Ectodermal cell (in vitro differentiated cells): ENCODE data around the gene PFKFB3.
A peak's percentile ranks its signal among the peaks of the same experiment; 100 is the strongest.

Experiments
- H3K27ac ChIP-seq: 2 replicates; pipeline ENCODE4 v1.7.0; 2013; ENCODE audit warnings: mild to moderate bottlenecking, low read depth, low read length; ENCODE audit not compliant: insufficient read depth, poor library complexity, severe bottlenecking
- H3K27me3 ChIP-seq: 2 replicates; pipeline ENCODE4 v1.7.0; 2013; ENCODE audit warnings: mild to moderate bottlenecking, low read length; ENCODE audit not compliant: insufficient read depth, control insufficient read depth, poor library complexity, severe bottlenecking
- H3K36me3 ChIP-seq: one replicate; pipeline ENCODE4 v1.7.0; 2013; ENCODE audit warnings: low read length; ENCODE audit not compliant: control insufficient read depth, insufficient read depth
- H3K4me1 ChIP-seq: one replicate; pipeline ENCODE4 v1.7.0; 2013; ENCODE audit warnings: low read length; ENCODE audit not compliant: control insufficient read depth, insufficient read depth
- H3K4me3 ChIP-seq: 2 replicates; pipeline ENCODE4 v1.7.0; 2013; ENCODE audit warnings: low read depth, low read length, control low read depth; ENCODE audit not compliant: insufficient read depth
- H3K9me3 ChIP-seq: 2 replicates; pipeline ENCODE4 v1.7.0; 2013; ENCODE audit warnings: mild to moderate bottlenecking, low read length, moderate library complexity; ENCODE audit not compliant: control insufficient read depth
- WGBS, 2 experiments: methylation state at CpG; one replicate each; pipeline ENCODE4 v1.1.7; 2013; ENCODE audit warnings: missing lambda C conversion rate in 2 of 2; 5-methylcytosine and 5-hydroxymethylcytosine counted together

Gene PFKFB3

DNA sequence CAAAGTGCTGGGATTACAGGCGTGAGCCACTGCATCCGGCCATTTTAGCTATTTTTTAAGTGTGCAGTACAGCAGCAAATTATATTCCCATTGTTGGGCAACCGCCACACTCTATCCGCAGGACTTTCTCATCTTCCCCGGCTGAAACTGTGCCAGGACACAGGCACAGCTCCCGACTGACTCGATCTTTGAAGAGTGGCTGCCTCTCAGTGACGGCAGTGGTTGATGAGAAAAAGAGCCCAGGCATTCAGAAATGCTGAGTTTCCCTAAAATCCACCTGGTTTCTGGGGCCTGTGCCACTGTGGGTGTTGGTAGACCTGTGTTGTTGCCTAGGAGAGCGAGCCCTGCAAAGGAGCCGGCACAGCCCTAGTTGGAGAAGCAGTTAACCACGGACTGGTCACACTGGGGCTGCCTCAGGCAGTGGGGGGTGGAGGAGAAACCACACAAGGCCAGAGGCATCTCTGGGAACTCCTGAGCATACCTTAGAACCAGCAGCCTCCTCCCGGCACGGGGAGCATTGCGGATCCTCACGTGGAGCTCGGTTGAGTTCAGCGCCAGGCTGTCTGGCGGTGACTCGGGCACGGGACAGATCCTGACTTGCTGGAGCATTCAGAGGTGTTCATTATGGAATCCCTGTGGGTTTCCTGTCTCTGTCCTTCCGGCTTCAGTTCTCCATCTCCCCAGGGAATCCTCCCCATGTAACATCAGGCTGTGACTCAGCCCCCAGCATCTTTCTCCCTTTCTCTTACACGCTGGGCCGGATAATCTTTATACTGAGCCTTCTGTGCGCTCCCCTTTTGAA is 16.2 kb downstream of the PFKFB3 start:
- Histone ChIP-seq H3K27ac (peak overlapping the region; percentile 26), H3K4me1 (no peaks in the 10 kb centered on the region), H3K27me3 (no peaks in the 10 kb centered on the region), H3K36me3 (peaks cover 57% of the 10 kb centered on the region), H3K4me3 (no peak overlapping the region), H3K9me3 (no peaks in the 10 kb centered on the region)
- 88 to 90% methylated on average over 24 of the region's 24 CpGs for WGBS, 2 experiments

DNA sequence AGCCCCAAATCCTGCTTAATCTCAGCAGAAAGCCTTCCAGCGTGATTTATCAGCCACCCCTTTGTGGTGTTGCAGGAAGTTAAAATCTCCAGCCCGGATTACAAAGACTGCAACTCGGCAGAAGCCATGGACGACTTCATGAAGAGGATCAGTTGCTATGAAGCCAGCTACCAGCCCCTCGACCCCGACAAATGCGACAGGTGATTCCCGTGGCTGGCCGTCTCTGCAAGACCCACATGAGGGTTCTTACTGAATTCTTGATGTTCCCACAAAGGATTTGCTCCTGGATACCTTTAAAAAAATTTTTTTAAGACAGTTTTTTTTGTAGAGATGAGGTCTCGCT is 16.7 kb downstream of the PFKFB3 start:
- no peak overlapping the region for H3K4me3 ChIP-seq
- no peaks in the 10 kb centered on the region for H3K27me3 ChIP-seq
- WGBS, 2 experiments, result 83 to 86% methylated on average over 10 of the region's 10 CpGs
- no peaks in the 10 kb centered on the region for H3K9me3 ChIP-seq
- H3K4me1 ChIP-seq, result no peaks in the 10 kb centered on the region
- no peak overlapping the region for H3K27ac ChIP-seq
- peaks cover 57% of the 10 kb centered on the region for H3K36me3 ChIP-seq

DNA sequence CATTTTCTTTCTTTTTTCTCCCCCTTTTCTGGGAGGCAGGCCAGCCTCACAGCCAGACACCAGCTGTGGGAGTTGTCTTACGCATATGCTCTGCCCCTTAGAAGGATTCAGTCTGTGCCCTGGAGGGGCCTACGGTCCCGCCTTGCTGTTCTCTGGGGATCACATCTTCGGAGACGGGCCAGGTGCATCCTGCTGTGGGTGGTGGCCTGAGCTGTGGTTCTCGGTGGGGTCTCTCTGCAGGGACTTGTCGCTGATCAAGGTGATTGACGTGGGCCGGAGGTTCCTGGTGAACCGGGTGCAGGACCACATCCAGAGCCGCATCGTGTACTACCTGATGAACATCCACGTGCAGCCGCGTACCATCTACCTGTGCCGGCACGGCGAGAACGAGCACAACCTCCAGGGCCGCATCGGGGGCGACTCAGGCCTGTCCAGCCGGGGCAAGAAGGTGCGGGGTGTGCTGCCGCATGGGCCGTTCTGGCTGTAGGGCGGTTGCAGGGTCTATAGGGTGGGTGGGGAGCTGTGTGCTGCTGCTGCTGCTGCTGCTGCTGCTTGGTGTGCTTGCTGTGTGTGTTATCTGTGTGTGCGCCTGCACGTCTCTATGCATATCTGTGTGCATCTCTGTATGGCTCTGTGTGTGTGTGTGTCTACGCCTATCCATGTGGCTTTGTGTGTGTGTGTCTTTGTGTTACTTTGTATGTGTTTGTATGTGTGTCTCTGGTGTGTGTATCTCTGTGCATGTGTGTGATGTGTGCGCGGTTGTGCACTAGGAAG is 17.9 kb downstream of the PFKFB3 start:
- no peak overlapping the region for H3K27ac ChIP-seq
- no peaks in the 10 kb centered on the region for H3K9me3 ChIP-seq
- no peaks in the 10 kb centered on the region for H3K4me1 ChIP-seq
- H3K4me3 ChIP-seq, result no peak overlapping the region
- H3K27me3 ChIP-seq, result no peaks in the 10 kb centered on the region
- peaks cover 56% of the 10 kb centered on the region for H3K36me3 ChIP-seq
- 93 to 94% methylated on average over 32 of the region's 32 CpGs for WGBS, 2 experiments

DNA sequence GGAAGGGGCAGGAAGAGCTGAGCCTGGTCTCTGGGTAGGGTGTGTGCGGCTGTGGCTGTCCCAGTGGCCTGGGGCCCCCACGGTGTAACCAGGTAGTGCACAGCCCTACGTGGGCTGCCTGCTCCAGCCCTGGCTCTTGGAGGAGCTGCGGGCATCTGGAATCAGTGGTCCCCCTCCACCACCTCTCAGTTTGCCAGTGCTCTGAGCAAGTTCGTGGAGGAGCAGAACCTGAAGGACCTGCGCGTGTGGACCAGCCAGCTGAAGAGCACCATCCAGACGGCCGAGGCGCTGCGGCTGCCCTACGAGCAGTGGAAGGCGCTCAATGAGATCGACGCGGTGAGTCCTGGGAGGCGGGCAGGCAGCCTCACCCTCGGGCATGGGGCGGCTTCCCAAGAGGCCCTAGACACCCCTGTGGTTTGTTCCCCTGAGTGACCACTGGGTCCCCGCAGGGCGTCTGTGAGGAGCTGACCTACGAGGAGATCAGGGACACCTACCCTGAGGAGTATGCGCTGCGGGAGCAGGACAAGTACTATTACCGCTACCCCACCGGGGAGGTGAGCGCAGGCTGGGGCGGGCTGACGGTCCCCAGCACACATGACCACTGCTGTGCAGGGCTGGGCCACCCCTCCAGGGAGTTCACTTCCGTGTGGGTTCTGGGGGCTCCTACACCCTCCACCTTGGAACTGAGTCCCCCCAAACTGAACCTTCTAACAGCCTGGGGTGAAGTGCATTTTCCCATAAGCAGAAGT is 18.6 kb downstream of the PFKFB3 start:
- H3K27ac ChIP-seq, result no peak overlapping the region
- H3K36me3 ChIP-seq, result peaks cover 55% of the 10 kb centered on the region

DNA sequence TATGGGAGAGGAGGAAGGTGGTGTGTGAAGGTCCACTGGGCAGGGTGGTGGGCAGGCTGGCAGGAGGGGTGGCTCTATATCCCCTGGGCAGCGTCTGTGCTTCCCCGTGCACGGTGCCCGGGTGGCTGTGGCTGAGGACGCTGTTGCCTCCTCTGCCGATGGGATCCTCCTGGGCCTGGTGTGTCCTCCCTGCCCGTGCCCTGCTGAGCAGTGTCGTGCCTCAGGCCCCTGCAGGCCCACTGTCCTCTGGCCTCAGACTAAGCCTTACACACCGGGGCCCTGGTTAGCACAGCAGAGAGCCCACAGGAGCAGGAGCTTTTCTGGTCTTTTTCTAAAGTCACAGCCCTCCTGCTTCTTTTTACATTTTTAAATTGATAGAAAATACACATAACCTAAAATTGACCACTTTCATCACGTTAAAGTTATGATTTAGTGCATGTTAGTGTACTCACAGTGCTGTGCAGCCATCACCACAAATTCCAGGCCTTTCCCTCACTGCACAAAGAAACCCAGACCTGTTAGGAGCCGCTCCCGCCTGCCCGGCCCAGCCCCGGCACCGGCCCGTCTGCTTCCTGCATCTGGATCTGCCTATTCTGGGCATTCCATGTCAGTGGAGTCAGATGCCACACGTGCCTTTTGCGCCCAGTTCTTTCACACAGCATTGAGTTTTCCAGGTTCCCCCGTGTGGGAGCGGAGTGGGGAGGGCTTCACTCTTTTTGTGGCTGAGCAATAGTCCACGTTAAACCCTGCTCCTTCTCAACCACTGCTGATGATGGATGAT is 19.4 kb downstream of the PFKFB3 start:
- Histone ChIP-seq H3K27ac (no peak overlapping the region), H3K36me3 (peaks cover 55% of the 10 kb centered on the region), H3K4me3 (no peak overlapping the region), H3K9me3 (no peaks in the 10 kb centered on the region), H3K27me3 (no peaks in the 10 kb centered on the region), H3K4me1 (no peaks in the 10 kb centered on the region)
- 95 to 96% methylated on average over 21 of the region's 21 CpGs for WGBS, 2 experiments

More for the DNA sequence above, 18.6 kb downstream of the PFKFB3 start:
- Histone ChIP-seq H3K9me3 (no peaks in the 10 kb centered on the region), H3K27me3 (no peaks in the 10 kb centered on the region), H3K4me1 (no peaks in the 10 kb centered on the region), H3K4me3 (no peak overlapping the region)
- 95 to 97% methylated on average over 30 of the region's 30 CpGs for WGBS, 2 experiments

DNA sequence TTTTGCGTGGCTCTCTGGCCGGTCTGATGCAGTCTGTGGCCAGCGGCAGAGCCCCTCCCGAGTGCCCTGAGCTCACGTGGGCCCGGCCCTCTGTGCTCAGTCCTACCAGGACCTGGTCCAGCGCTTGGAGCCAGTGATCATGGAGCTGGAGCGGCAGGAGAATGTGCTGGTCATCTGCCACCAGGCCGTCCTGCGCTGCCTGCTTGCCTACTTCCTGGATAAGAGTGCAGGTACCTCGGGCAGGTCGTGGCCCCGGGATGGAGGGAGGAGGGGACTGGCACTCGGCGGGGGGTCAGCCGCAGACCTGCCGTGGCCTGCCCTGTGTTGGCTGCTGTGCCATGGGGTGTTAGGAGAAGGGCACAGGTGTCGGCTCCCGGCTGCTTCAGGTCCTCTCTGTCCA is 20.0 kb downstream of the PFKFB3 start:
- H3K27ac ChIP-seq, result no peak overlapping the region
- no peak overlapping the region for H3K4me3 ChIP-seq
- no peaks in the 10 kb centered on the region for H3K4me1 ChIP-seq
- H3K36me3 ChIP-seq, result peaks cover 58% of the 10 kb centered on the region
- no peaks in the 10 kb centered on the region for H3K27me3 ChIP-seq
- 93 to 95% methylated on average over 19 of the region's 19 CpGs for WGBS, 2 experiments
- no peaks in the 10 kb centered on the region for H3K9me3 ChIP-seq

DNA sequence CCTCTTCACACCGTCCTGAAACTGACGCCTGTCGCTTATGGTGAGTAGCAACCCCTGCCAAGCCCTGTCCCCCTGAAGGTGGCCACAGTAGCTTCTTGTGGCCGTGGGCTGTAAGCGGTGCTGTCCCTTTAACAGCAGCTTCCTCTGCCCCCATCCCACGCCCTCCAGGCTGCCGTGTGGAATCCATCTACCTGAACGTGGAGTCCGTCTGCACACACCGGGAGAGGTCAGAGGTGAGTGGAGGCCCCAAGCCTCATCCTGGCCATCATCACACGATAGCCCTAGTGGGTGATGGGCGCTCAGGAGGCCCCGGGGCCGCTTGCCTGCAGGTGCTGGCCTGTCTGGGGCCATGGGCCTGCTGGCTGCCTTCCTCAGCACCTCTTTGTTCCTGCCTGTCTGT is 21.2 kb downstream of the PFKFB3 start:
- no peak overlapping the region for H3K27ac ChIP-seq
- H3K9me3 ChIP-seq, result no peaks in the 10 kb centered on the region
- H3K27me3 ChIP-seq, result no peaks in the 10 kb centered on the region
- 95 to 96% methylated on average over 14 of the region's 14 CpGs for WGBS, 2 experiments
- no peak overlapping the region for H3K4me3 ChIP-seq
- no peaks in the 10 kb centered on the region for H3K4me1 ChIP-seq
- peaks cover 69% of the 10 kb centered on the region for H3K36me3 ChIP-seq

DNA sequence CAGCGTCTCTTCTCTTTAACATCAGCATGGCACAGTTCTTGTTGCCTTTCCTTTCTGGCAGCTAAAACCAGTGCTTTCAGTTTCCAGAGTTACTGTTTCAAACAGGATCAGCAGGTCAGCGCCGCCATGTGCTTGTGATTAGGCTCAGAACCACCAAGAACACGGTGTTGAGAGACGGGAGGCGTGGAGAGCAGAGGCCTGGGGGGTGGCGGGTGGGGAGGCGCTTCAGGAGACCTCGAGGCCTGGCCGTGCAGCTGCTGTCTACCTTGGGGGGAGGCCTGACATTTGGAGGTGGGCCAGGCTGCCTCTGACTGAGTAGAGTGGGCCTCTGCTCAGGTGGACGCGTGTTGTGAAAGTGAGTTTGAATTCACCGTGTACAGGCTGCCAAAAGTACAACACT is 22.0 kb downstream of the PFKFB3 start:
- Histone ChIP-seq H3K4me1 (no peaks in the 10 kb centered on the region), H3K36me3 (peaks cover 67% of the 10 kb centered on the region), H3K27ac (no peak overlapping the region), H3K27me3 (no peaks in the 10 kb centered on the region), H3K4me3 (no peak overlapping the region), H3K9me3 (no peaks in the 10 kb centered on the region)
- 95 to 96% methylated on average over 13 of the region's 13 CpGs for WGBS, 2 experiments

DNA sequence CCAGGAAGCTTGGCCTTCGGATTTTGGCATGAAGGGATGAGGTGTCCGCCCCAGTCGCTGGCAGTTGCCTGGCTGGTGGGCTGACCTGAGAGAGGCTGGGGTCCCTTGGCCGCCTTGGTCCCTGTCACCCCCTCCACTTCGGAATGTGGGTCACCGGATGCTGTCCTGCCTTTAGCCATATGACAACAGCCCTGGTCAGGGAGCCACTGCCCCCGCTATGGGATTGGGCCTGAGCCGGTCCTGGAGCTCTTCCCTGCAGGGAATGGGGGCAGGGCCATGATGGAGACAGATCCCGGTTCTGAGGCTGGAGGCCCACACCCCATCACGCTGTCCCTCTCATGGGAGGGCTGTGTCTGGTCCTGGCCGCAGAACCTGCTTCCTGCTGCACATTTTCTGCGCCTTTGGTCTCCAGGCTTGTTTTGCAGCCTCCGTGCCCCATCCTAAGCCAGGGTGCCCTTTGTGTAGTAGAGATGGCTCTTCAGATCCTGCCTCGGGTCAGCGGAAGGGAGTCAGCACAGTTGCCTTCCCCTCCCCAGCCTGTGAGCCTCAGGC is 22.6 kb downstream of the PFKFB3 start:
- WGBS, 2 experiments, result 91 to 93% methylated on average over 15 of the region's 15 CpGs
- Histone ChIP-seq H3K36me3 (peaks cover 66% of the 10 kb centered on the region), H3K9me3 (no peaks in the 10 kb centered on the region), H3K4me3 (no peak overlapping the region), H3K27me3 (no peaks in the 10 kb centered on the region), H3K27ac (no peak overlapping the region), H3K4me1 (no peaks in the 10 kb centered on the region)
